GM12874 (cell line): ENCODE measurements around the gene ACVR1C.

ENCODE experiments used
- CTCF ChIP-seq: IDR thresholded peaks from 2 replicates; pipeline ENCODE4 v1.5.1; 2011; ENCODE audit warnings: low read depth, mild to moderate bottlenecking, control low read depth, low read length, moderate library complexity; ENCODE audit not compliant: insufficient read depth

ACVR1C gene

GRCh38 chr2:157644776-157645175, 16.1 kb upstream of the ACVR1C start:
- no peak for TF ChIP-seq CTCF

- TF ChIP-seq CTCF = no peak
Measured at GRCh38 chr2:157631861-157632260, 3.2 kb upstream of the ACVR1C start.

GRCh38 chr2:157627594-157628476, 829 bp downstream of the ACVR1C start:
- TF ChIP-seq CTCF = no peak

- no peak for TF ChIP-seq CTCF
Measured at GRCh38 chr2:157625296-157625695, 3.4 kb downstream of the ACVR1C start.

GRCh38 chr2:157620956-157621355, 7.7 kb downstream of the ACVR1C start:
- TF ChIP-seq CTCF = no peak

- no peak for TF ChIP-seq CTCF
Measured at GRCh38 chr2:157611726-157612125, 16.9 kb downstream of the ACVR1C start.

- no peak for TF ChIP-seq CTCF
Measured at GRCh38 chr2:157611110-157611509, 17.6 kb downstream of the ACVR1C start.
